Measurements from ENCODE around the gene SLC25A34.
A peak's percentile ranks its signal among the peaks of the same experiment; 100 is the strongest.

SLC25A34 gene

DNA sequence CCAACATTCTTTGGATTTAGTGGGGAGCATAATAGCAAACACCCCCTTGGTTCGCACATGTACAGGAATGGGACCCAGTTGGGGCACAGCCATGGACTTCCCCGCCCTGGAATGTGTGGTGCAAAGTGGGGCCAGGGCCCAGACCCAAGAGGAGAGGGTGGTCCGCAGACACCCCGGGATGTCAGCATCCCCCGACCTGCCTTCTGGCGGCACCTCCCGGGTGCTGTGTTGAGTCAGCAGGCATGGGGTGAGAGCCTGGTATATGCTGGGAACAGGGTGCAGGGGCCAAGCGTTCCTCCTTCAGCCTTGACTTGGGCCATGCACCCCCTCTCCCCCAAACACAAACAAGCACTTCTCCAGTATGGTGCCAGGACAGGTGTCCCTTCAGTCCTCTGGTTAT is 49.6 kb downstream of the SLC25A34 start:
- DNase-seq = no peak

DNA sequence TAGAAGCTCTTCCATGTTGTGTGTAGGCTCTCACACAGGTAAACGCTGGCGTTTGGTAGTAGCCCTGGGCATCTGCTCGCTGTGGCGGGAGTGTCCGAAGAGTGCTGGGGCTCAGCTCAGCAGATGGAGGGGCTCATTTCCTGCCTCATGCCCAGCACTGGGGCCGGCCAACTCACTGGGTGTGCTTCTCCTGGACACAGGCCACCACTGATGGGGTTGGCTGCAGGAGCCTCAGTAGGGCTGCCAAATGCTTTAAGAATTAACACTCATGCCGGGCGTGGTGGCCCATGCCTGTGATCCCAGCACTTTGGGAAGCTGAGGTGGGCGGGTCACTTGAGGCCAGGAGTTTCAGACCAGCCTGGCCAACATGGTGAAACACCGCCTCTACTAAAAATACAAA is 50.5 kb downstream of the SLC25A34 start:
- no peak for DNase-seq

DNA sequence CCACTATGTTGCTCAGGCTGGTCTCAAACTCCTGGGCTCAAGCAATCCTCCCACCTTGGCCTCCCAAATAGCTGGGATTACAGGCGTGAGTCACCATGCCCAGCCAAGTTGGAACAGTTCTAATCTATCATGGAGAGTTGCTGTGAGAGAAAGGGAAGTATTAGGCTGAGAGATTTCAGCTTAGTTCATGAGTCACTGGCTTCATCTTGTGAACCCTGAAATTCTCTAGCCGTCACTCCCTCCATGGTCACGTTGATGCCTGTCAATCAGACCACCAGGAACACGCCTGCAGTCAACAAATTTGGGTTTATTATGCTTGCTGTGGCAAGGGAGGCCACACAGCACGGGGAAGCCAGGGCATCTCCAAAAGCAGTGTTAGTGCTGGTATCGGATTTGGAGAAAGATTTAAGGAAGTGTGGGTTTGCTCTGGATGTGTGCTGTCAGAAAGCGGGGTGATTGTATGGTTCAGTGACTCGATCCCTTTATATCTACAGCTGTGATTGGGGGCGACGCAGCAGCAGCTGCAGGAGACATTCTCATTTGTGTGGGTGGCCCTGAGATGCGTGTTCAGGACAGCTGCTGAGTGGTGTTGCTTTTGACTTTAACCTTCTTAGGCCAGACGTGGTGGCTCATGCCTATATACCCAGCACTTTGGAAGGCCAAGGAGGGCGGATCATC is 52.7 kb downstream of the SLC25A34 start:
- peak; percentile 70 for DNase-seq
